Ectodermal cell (in vitro differentiated cells): Measurements from ENCODE around the gene REC114.

Experiments
- H3K27ac ChIP-seq: 2 replicates; pipeline ENCODE4 v1.7.0; 2013; ENCODE audit warnings: mild to moderate bottlenecking, low read depth, low read length; ENCODE audit not compliant: insufficient read depth, poor library complexity, severe bottlenecking
- H3K27me3 ChIP-seq: 2 replicates; pipeline ENCODE4 v1.7.0; 2013; ENCODE audit warnings: mild to moderate bottlenecking, low read length; ENCODE audit not compliant: insufficient read depth, control insufficient read depth, poor library complexity, severe bottlenecking
- H3K36me3 ChIP-seq: one replicate; pipeline ENCODE4 v1.7.0; 2013; ENCODE audit warnings: low read length; ENCODE audit not compliant: control insufficient read depth, insufficient read depth
- H3K4me1 ChIP-seq: one replicate; pipeline ENCODE4 v1.7.0; 2013; ENCODE audit warnings: low read length; ENCODE audit not compliant: control insufficient read depth, insufficient read depth
- H3K4me3 ChIP-seq: 2 replicates; pipeline ENCODE4 v1.7.0; 2013; ENCODE audit warnings: low read depth, low read length, control low read depth; ENCODE audit not compliant: insufficient read depth
- H3K9me3 ChIP-seq: 2 replicates; pipeline ENCODE4 v1.7.0; 2013; ENCODE audit warnings: mild to moderate bottlenecking, low read length, moderate library complexity; ENCODE audit not compliant: control insufficient read depth
- WGBS, 2 experiments: methylation state at CpG; one replicate each; pipeline ENCODE4 v1.1.7; 2013; ENCODE audit warnings: missing lambda C conversion rate in 2 of 2; 5-methylcytosine and 5-hydroxymethylcytosine counted together

Gene REC114

DNA sequence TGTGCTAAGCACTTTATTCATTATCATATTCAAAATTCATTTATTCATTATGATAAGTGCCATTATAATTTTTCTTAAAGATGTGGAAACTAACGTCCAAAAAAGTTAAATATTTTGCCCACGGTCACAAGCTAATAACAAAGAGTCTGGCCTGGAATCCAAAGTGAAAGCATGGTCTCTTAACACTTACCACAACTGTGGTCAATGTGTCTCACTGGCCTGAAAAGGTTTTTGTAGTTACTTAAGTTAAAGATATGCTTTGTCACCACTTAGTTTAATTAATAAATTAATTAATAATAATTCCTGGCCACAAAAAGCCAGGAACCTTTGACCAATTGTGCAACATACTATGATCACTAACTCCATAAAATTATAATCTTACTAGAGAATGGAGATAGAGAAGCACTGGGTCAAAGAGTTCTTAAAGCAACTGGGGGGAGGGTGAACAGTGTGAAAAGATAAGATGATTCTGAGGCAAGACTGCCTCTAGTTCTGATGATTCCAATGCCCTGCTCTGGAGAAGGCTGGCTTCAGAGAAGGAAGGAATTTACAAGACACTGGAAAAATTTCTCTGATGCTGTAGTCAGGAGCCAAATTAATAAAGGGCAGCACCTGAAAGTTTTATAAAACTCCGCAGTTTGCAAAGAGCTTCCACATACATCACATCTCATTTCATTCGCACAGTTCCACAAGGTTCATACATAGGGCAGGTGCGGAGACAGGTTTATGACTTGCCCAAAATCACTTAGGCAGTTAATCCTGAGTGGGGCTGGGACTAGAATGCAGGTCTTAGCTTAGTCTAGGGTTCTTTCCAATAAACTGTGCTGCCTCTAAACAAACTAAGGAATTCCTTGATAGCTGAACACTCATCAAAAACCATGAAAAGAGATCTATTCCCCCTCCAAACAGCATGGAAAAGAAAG lies 157.7 kb downstream of the REC114 start:
- Histone ChIP-seq H3K4me1 (peaks cover 67% of the 10 kb centered on the region), H3K27ac (peak overlapping the region; percentile 76), H3K4me3 (no peak overlapping the region), H3K9me3 (no peaks in the 10 kb centered on the region), H3K27me3 (no peaks in the 10 kb centered on the region), H3K36me3 (no peaks in the 10 kb centered on the region)
- WGBS, 2 experiments = 87 to 95% methylated on average over 5 of the region's 5 CpGs

DNA sequence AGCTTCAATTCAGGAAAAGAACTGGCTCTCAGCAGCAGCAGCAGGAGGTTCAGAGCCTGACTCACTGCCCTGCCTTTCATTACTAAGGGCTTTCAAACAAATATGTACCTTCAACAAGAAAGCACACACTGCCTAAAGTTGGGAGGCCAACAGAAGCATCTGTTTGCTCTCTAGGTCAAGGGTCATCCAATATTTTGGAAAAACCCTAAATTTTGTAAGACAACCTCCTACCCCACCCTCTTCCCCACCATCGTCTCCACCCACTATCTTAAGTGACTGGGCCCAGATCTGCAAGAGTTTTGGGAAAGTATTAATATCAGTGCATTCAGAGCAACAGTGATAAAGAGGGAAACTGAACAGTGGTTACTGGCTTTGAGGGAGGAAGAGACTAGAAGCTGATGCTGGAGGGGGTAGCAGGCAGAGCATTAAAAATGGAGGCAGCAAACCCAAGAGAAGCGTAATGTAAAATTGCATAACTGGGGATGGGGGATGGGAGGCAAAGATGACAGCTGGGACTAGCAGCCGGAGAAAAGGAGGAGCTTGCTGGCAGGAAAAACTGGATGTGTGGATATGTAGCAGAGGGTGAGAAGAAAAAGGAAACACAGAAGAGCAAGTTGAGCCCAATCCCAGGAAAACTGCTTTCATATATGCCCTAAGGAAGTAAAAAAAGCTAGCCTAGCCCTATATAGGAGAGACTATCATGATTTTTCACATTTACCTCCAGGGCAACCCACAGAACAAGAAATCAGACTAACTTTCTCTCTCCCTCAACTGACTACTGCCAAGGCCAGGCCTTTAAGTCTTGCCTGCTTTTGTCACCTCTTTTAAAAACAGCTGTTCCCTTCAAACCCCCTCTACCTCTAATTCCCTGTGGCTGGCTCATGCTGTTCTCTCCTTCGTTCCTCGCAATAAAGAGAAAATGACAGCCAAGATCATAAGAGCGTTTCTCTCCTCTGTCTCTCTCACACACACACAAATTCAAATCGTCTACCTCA lies 158.8 kb downstream of the REC114 start:
- H3K36me3 ChIP-seq = no peaks in the 10 kb centered on the region
- H3K27me3 ChIP-seq = no peaks in the 10 kb centered on the region
- no peak overlapping the region for H3K4me3 ChIP-seq
- peak overlapping the region; percentile 76 for H3K27ac ChIP-seq
- peaks cover 66% of the 10 kb centered on the region for H3K4me1 ChIP-seq
- 41 to 47% methylated on average over 7 of the region's 7 CpGs for WGBS, 2 experiments
- no peaks in the 10 kb centered on the region for H3K9me3 ChIP-seq

DNA sequence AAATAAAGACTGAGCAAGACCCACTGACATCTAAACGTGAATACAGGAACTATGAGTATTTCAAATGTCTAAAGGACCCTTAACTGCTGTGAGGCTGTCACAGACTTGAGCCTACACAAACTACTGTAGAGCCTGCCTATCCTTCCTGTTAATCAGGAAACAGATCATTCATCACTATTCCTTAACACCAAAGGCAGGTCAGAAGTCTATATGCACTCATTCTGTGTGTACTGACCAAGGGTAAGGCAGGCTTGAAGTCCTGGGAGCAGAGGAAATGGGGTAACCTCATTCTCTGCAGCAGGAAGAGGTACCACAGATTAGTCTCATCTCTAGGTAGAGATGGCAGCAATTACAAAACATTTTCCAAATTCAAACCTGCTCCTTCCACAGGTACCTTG lies 159.5 kb downstream of the REC114 start:
- H3K4me1 ChIP-seq = peaks cover 59% of the 10 kb centered on the region
- no peaks in the 10 kb centered on the region for H3K9me3 ChIP-seq
- no peaks in the 10 kb centered on the region for H3K36me3 ChIP-seq
- no peaks in the 10 kb centered on the region for H3K27me3 ChIP-seq
- H3K4me3 ChIP-seq = no peak overlapping the region
- 4 to 19% methylated on average over 1 of the region's 1 CpG for WGBS, 2 experiments
- peak overlapping the region; percentile 76 for H3K27ac ChIP-seq

DNA sequence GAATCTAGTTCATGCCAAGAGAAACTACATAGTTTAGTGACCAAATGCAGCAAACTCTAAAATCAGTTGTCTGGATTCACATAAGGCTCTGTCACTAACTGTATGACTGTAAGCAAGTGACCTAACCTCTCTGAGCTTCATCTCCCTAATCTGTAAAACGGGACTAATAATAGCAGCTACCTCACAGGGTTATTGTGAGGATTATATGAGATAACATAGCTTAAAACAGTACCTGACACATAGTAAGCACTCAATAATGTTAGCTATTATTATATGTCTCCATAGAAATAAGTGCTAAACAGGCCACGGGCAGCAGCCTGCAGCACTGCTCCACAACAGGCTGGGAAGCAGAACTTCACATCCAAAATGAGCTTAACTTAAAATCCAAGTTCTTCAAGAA lies 160.0 kb downstream of the REC114 start:
- Histone ChIP-seq H3K9me3 (no peaks in the 10 kb centered on the region), H3K27me3 (no peaks in the 10 kb centered on the region), H3K27ac (no peak overlapping the region), H3K4me1 (peaks cover 53% of the 10 kb centered on the region), H3K4me3 (no peak overlapping the region), H3K36me3 (no peaks in the 10 kb centered on the region)
- 77 to 90% methylated on average over 1 to 2 of the region's 2 CpGs for WGBS, 2 experiments

DNA sequence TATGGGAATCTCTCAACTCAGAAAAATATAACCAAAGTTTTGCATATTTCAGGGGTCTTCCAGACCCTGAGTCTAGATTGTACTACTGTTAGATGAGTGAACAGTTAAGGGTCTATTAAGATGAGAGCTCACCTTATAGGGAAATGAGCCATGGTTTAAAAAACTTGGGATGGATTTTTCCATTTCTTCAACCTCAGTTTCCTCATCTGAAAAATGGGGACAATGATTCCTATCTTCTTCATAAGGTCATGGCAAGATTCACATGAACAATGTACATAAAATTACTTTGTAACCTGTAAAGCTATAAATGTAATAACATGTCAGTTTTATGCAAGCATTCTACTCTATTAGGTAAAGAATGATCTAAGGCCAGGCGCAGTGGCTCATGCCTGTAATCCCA lies 161.5 kb downstream of the REC114 start:
- Histone ChIP-seq H3K27ac (no peak overlapping the region), H3K4me3 (no peak overlapping the region), H3K9me3 (no peaks in the 10 kb centered on the region), H3K36me3 (no peaks in the 10 kb centered on the region), H3K27me3 (no peaks in the 10 kb centered on the region), H3K4me1 (peaks cover 42% of the 10 kb centered on the region)
- WGBS, 2 experiments = 100% methylated on average over 1 of the region's 1 CpG

DNA sequence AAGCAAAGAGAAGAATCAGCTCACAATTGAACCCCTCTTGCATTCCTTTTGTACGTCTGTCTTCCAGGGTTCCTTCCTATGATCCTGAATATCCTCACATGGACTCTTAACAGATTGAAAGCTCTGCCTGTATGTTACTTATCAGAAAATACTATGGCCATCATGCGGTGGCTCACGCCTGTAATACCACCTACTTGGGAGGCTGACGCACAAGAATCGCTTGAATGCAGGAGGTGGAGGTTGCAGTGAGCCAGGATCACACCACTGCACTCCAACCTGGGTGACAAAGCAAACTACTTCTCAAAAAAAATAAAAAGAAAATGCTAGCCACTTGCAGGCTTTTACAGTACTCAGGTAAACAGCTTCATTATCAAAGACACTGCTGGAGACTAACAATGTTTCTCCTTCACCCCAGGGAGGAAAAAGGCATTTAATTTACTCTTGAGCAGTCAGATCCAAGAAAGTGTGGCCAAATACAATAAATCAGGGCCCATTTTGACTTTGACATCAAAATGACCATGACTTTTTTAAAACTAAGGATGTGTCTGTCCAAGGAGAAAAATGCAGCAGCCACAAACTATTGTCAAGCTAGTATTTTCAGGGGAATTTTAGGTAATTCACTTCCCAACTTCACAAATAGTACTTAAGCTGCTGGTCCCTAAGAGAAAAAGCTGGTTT lies 162.9 kb downstream of the REC114 start:
- Histone ChIP-seq H3K27me3 (no peaks in the 10 kb centered on the region), H3K4me1 (peaks cover 29% of the 10 kb centered on the region), H3K36me3 (no peaks in the 10 kb centered on the region), H3K27ac (no peak overlapping the region), H3K9me3 (no peaks in the 10 kb centered on the region), H3K4me3 (no peak overlapping the region)
- 89 to 93% methylated on average over 5 of the region's 5 CpGs for WGBS, 2 experiments

DNA sequence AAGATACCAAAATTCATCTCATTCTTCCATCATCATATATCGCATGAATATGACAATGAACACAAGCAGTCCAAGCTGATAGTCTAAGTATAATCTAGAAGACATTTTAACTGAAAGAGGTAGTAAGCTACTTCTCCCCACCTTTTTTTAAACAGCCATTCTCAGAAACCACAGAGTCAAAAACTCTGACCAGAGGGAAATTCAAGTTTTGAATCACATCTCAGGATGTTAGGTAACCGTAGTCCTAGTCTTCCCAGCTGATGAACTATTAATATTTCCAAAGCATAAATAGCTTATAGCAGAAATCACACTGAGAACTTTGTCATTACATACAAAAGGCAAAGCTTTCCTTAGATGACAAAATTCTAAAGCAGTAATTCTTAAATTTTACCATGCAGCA lies 164.4 kb downstream of the REC114 start:
- Histone ChIP-seq H3K4me3 (no peak overlapping the region), H3K9me3 (no peaks in the 10 kb centered on the region), H3K27me3 (no peaks in the 10 kb centered on the region), H3K27ac (no peak overlapping the region), H3K4me1 (peaks cover 14% of the 10 kb centered on the region), H3K36me3 (no peaks in the 10 kb centered on the region)
- WGBS, 2 experiments = 92 to 97% methylated on average over 2 of the region's 2 CpGs

DNA sequence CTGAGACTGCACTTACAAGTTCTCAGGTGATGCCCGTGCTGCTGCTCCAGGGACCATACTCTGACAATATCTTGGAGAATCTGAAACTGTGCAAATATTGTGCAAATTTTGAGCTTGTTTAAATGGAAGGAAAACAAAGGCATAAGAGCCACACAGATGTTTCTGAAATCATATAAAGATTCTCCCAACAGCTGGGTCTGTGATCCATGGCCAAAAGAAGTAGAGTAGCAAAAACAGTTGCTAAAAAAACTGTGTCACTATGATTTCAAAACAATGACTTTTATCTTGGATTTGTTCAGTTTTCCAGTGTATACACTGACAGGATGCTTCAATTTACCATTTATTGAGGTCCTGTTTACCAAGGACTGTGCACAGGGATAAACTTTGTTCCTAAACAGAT lies 164.9 kb downstream of the REC114 start:
- Histone ChIP-seq H3K4me1 (peaks cover 10% of the 10 kb centered on the region), H3K27ac (no peak overlapping the region), H3K4me3 (no peak overlapping the region), H3K36me3 (no peaks in the 10 kb centered on the region), H3K9me3 (no peaks in the 10 kb centered on the region), H3K27me3 (no peaks in the 10 kb centered on the region)
- 85 to 93% methylated on average over 1 of the region's 1 CpG for WGBS, 2 experiments

DNA sequence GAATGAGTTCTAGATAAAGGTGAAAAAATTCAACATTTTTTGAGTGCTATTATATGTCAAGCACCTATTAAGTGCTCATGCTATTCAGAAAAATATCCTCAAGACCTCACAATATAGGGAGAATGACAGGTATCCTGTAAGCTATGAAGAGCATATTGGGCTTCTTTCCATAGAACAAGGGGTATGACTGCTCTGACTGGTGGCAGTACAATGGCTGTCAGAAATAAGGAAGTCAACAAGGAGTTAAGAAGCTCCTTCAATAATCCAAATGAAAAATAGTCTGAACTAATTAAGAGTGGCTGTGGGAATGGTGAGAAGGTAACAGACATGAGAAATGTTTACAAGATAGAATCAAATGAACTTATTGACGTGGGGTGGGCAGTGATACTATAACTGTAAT lies 165.5 kb downstream of the REC114 start:
- no peak overlapping the region for H3K27ac ChIP-seq
- no peaks in the 10 kb centered on the region for H3K36me3 ChIP-seq
- 89 to 96% methylated on average over 1 of the region's 1 CpG for WGBS, 2 experiments
- H3K4me1 ChIP-seq = peaks cover 6% of the 10 kb centered on the region
- H3K9me3 ChIP-seq = no peaks in the 10 kb centered on the region
- H3K27me3 ChIP-seq = no peaks in the 10 kb centered on the region
- no peak overlapping the region for H3K4me3 ChIP-seq
